ENCODE results near the gene SDF4.

Gene SDF4

DNA sequence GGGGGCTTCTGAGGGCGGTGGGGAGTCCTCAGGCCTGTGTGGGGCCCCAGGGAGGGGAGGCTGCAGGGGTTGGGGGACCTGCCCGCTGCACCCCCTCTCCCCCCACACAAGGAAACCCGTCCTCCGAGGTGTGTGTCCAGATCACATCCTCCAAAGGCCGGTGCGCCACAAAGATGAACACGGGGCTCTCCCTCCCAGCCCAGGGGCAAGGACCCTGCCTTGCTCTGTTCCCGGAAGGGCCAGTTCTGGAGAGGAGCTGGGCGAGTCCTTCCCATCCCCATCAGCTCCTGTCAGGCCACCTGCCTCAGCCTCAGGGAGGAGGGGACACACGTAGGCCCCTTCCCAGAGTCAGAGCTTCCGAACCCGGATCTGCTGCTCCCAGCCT is 60.6 kb downstream of the SDF4 start:
- TF ChIP-seq, protein P1, sequence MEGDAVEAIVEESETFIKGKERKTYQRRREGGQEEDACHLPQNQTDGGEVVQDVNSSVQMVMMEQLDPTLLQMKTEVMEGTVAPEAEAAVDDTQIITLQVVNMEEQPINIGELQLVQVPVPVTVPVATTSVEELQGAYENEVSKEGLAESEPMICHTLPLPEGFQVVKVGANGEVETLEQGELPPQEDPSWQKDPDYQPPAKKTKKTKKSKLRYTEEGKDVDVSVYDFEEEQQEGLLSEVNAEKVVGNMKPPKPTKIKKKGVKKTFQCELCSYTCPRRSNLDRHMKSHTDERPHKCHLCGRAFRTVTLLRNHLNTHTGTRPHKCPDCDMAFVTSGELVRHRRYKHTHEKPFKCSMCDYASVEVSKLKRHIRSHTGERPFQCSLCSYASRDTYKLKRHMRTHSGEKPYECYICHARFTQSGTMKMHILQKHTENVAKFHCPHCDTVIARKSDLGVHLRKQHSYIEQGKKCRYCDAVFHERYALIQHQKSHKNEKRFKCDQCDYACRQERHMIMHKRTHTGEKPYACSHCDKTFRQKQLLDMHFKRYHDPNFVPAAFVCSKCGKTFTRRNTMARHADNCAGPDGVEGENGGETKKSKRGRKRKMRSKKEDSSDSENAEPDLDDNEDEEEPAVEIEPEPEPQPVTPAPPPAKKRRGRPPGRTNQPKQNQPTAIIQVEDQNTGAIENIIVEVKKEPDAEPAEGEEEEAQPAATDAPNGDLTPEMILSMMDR (IDR thresholded peaks at IDR 0.05; ENCODE audit: control extremely low read depth, extremely low read depth, low read depth, missing control alignments): no peak
- no peak for DNase-seq (ENCODE audit: extremely low spot score)
- POLR2A ChIA-PET: no interaction called here
- CTCF ChIA-PET: interaction anchor here (0.8 to 3.6 kb wide), 4 partner anchors 11 to 169 kb away, joined by 3 to 17 read pairs (median 3); no protein-coding TSS in a partner anchor

DNA sequence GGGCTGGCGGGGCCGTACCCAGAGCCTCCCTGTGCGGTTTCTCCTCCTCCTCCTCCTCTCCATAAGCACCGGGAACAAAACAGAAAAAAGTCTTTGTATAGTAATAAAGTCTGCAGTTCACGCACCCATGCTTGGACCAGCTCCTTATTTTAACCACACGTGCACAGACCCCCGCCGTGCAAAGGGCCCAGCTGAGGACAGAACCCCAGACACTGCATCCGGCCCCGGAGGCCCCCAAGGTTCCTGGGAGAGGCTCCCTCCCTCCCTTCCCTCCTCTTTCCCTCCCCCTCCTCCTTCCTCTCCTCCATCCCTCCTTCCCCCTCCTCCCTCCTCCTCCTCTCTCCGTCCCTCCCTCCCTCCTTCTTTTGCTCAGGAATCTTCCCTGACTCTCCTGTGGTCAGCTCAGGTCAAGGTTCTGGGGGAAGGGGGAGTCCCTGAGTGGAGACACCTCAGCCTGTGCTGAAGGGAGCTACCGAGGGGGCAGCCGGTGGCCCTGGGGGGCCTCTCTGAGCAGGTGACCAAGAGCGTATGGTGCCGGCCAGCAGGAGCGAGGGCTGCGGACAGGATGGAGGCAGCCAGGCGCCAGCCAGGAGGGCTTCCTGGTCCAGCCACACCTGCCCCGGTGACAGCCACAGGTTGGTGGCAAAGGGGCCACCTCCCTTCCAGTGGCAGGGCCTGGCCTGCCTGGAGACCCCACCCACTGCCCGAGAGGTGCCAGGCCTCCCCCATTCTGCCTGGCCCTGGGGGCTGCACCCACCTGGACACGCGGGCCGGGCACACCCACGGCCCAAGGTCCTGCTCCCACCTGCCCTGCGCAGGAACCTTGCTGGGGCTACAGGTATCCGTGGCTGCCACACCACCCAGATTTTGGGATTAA is 61.3 kb downstream of the SDF4 start:
- ChIA-PET POLR2A (no interaction called here), CTCF (interaction anchor here (0.9 to 3.6 kb wide), 4 partner anchors 18 to 51 kb away, joined by 3 to 17 read pairs (median 3); no protein-coding TSS in a partner anchor)
- no peak for DNase-seq (ENCODE audit: extremely low spot score)
- TF ChIP-seq, protein P1 (IDR thresholded peaks at IDR 0.05; ENCODE audit: control extremely low read depth, extremely low read depth, low read depth, missing control alignments): no peak

DNA sequence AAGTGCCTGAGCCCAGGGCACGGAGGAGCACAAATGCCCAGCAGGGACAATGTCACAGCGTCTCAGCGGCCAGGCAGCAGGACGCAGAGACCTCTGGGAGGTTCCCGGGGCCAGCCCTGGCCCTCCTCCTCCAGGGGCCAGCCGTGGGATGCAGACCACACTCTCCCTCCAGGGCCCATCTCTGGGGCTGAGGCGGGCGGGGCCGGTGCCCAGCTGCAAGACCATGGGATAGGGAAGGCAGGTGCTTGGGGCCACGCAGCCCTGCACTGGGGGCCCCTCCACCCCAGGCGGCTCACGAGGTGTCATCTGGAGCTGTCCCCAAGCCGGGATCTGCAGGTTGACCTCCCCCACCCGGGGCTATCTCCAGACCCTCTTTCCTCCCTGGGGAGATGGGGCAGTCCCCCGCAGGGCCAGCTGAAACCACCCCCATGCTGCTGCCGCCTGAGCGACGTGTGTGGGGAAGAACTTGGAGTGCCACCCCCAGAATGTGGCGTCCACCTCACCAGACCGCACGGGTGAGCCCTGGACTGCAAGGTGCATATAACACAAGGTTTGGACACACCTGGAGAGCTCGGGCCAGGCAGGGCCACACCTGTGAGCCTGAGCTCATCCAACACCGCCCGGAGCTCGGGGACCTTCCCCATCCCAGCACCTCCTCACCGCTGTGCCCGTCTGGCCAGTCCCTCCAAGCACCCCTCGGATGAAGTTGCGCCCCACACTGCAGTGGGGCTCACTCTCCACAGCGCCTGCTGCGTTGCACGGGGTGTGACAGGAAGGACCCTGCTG is 62.2 kb downstream of the SDF4 start:
- CTCF ChIA-PET: interaction anchor here (0.9 to 3.6 kb wide), 3 partner anchors 17 to 51 kb away, joined by 3 to 17 read pairs (median 3); no protein-coding TSS in a partner anchor
- POLR2A ChIA-PET: no interaction called here
- DNase-seq (ENCODE audit: extremely low spot score): no peak
- TF ChIP-seq, protein P1 (IDR thresholded peaks at IDR 0.05; ENCODE audit: control extremely low read depth, extremely low read depth, low read depth, missing control alignments): no peak

DNA sequence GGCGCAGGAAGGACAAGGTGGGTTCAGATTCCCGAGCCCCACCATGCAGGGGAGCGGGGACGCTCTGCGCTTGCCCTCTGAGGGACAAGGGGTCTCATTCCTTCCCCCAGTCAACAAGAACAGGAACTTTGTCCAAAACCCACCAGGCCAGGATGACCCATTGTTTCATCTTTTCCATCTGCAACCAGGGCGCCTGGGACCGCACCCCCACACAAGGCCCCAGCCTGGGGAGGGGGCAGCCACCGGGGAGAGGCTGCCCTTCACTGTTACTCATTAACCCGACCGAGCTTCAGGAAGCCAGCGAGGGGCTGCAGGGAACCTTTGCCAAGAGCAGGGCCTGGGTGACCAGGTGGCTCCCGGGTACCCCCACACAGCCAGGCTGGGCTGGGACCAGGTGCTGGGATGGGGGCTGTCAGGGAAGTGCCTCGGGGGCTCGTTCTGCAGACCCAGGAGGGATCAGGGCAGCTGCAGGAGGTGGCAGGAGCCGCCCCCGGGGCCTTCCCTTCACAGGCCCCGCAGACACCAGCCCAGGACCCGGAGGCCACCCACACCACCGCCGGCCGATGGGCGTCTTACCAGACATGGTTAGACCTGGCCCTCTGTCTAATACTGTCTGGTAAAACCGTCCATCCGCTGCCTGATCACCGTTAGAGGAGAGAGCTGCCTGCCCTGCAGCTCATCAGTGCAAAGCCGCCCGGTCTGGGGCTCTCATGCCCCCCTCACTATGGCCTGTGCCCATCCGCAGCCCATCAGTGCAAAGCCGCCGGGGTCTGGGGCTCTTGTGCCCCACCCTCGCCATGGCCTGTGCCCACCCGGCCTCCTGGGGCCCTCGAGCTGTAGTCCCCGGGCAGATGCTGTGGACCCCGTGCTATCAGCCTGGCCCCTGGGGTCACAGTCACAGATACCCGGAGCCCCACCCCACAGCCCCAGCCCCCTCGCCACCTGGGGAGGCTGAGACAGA is 63.1 kb downstream of the SDF4 start:
- CTCF ChIA-PET: no interaction called here
- TF ChIP-seq, protein P1 (IDR thresholded peaks at IDR 0.05; ENCODE audit: control extremely low read depth, extremely low read depth, low read depth, missing control alignments): no peak
- no peak for DNase-seq (ENCODE audit: extremely low spot score)
- POLR2A ChIA-PET: no interaction called here

DNA sequence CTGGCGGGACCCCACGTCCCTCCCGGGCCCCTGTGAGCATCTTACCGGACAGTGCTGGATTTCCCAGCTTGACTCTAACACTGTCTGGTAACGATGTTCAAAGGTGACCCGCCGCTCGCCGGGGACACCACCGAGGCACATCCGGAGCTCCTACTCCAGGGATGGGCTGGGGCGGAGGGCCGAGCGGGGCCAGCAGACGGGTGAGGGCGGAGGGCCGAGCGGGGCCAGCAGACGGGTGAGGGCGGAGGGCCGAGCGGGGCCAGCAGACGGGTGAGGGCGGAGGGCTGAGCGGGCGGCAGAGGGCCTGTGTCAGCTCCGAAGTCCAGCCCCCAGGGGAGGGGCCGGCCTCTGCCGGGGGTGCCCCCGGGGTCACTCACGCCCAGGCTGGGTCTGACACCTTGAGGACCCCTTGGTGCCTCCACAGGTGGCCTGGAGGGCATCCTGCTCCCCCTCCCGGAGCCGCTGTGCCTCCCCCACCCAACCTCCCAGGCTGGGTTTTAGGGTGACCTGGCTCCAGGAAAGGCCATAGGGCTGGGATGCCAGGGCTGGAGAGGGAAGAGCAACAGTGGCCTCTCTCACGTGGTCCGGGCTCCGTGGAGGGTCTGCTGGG is 63.9 kb downstream of the SDF4 start:
- POLR2A ChIA-PET: no interaction called here
- DNase-seq (ENCODE audit: extremely low spot score): no peak
- CTCF ChIA-PET: no interaction called here
- TF ChIP-seq, protein P1 (IDR thresholded peaks at IDR 0.05; ENCODE audit: control extremely low read depth, extremely low read depth, low read depth, missing control alignments): no peak

Data from GM10248 (cell line).